Astrocyte of the spinal cord (primary cell): Measurements from ENCODE around the gene BABAM2.
"Not testable (repeated sequence)": the region's sequence is repeated elsewhere in the genome, so short reads cannot be mapped to it uniquely, and the experiment has no call there.

Source experiments
- DNase-seq: peaks from one replicate; pipeline ENCODE4 v3.0.0; 2011; ENCODE audit warnings: low read depth, low spot score
- H3K4me3 ChIP-seq: 2 replicates; pipeline ENCODE4 v1.5.1; 2011; ENCODE audit warnings: low read depth, mild to moderate bottlenecking, low read length, moderate library complexity
- in situ Hi-C: cut with HindIII; loops from 2 replicates; pipeline ENCODE4 v1.10.0; 2017; ENCODE audit warnings: low sequenced_read_pairs
- TF ChIP-seq, protein P1 (sequence below): IDR thresholded peaks from 2 replicates; pipeline ENCODE4 v1.5.1; 2012; ENCODE audit warnings: low read depth, mild to moderate bottlenecking, low read length, inconsistent platforms

Gene BABAM2

DNA sequence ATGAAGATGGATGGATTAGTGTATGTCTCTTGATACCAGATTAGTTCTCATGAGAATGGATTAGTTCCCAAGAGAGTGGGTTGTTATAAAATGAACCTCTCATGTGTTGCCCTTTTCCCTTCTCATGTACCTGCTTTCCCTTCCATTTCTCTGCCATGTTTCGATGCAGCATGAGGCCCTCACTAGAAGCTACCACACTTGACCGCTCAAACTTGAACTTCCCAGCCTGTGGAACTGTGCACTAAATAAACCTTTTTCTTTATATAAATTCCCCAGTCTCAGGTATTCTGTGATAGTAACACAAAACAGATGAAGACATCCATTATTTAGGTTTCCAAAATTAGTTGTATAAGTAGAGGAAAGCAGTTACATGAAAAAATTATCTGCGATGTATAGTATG, 73.5 kb downstream of the BABAM2 start:
- in situ Hi-C loops: no loop called here
- TF ChIP-seq, protein P1, sequence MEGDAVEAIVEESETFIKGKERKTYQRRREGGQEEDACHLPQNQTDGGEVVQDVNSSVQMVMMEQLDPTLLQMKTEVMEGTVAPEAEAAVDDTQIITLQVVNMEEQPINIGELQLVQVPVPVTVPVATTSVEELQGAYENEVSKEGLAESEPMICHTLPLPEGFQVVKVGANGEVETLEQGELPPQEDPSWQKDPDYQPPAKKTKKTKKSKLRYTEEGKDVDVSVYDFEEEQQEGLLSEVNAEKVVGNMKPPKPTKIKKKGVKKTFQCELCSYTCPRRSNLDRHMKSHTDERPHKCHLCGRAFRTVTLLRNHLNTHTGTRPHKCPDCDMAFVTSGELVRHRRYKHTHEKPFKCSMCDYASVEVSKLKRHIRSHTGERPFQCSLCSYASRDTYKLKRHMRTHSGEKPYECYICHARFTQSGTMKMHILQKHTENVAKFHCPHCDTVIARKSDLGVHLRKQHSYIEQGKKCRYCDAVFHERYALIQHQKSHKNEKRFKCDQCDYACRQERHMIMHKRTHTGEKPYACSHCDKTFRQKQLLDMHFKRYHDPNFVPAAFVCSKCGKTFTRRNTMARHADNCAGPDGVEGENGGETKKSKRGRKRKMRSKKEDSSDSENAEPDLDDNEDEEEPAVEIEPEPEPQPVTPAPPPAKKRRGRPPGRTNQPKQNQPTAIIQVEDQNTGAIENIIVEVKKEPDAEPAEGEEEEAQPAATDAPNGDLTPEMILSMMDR: no peak
- no peak overlapping the region for H3K4me3 ChIP-seq
- DNase-seq: no peak

DNA sequence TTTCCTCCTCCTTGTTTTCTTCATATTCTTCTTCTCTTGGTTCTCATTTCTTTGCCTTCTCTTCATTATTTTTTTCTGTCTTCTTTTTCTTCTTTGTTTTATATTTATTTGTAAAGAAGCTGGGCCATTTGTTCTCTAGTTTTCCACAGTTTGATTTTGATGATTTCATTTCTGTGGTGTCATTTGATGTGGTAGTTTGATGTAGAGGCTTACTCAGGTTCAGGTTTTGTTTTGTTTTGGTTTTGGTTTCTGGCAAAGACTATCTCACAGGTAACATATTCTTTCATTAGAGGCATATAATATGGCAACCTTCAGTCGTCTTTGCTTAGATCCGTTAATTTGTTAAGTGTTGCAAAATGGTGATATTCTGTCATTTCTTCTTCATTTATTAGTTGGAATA, 75.3 kb downstream of the BABAM2 start:
- DNase-seq: no peak
- in situ Hi-C loops: no loop called here
- H3K4me3 ChIP-seq: no peak overlapping the region
- TF ChIP-seq, protein P1: no peak

GRCh38 chr2:27966466-27966865, 75.9 kb downstream of the BABAM2 start:
- TF ChIP-seq, protein P1: no peak
- in situ Hi-C loops: no loop called here
- peak; percentile 74 for DNase-seq
- H3K4me3 ChIP-seq: no peak overlapping the region

GRCh38 chr2:27967076-27967475, 76.5 kb downstream of the BABAM2 start:
- H3K4me3 ChIP-seq: no peak overlapping the region

DNA sequence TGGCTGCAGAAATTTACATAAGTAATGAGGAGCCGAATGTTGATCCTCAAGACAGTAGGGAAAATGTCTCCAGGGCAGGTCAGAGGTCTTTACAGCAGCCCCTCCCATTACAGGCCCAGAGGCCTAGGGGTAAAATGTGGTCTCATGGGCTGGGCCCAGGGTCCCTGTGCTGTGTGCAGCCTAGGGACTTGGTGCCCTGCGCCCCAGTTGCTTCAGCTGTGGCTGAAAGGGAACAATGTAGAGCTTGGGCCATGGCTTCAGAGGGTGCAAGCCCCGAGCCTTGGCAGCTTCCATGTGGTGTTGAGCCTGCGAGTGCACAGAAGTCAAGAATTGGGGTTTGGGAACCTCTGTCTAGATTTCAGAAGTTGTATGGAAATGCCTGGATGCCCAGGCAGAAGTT, 77.5 kb downstream of the BABAM2 start:
- H3K4me3 ChIP-seq, in situ Hi-C loops, DNase-seq: not testable (repeated sequence)

More at GRCh38 chr2:27967076-27967475, 76.5 kb downstream of the BABAM2 start:
- no peak for DNase-seq
- TF ChIP-seq, protein P1: no peak
- in situ Hi-C loops: no loop called here

- H3K4me3 ChIP-seq, DNase-seq, in situ Hi-C loops: not testable (repeated sequence)
These were observed 78.4 kb downstream of the BABAM2 start for GRCh38 chr2:27968957-27969356.

GRCh38 chr2:27972311-27972710, 81.8 kb downstream of the BABAM2 start:
- DNase-seq: no peak
- H3K4me3 ChIP-seq: no peak overlapping the region
- TF ChIP-seq, protein P1: no peak
- in situ Hi-C loops: no loop called here

DNA sequence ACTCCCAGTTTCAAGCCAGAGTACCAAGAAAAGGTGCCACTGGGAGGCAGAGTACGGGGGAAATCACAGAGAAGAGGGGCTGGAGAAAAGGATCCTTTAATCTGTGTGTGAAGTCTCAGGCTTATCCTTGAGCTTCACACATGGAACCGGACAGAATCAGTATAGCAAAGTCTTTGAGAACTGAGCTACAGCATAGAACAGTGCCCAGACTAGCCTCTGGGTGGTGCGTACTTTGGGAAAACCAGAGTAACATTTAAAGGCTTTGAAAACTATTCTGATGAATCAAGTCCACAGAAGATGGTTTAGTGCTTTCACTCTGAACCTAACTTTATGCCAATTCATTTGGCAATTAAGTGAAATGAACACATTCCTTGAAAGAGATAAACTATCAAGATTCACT, 83.1 kb downstream of the BABAM2 start:
- peak; percentile 51 for DNase-seq
- in situ Hi-C loops: no loop called here
- no peak overlapping the region for H3K4me3 ChIP-seq
- TF ChIP-seq, protein P1: peak; percentile 47
